NT2/D1 (cell line): Measurements from ENCODE around the gene IQGAP3.

Experiments
- SUZ12 ChIP-seq: IDR thresholded peaks from 2 replicates; pipeline ENCODE4 v1.6.1; 2011; ENCODE audit not compliant: insufficient read length, insufficient read depth; ENCODE audit errors: extremely low read depth
- YY1 ChIP-seq: IDR thresholded peaks from 2 replicates; pipeline ENCODE4 v1.6.1; 2011; ENCODE audit not compliant: insufficient read length, insufficient read depth
- ZNF274 ChIP-seq: IDR thresholded peaks from 2 replicates; pipeline ENCODE4 v1.6.1; 2011; ENCODE audit warnings: mild to moderate bottlenecking, low read depth, low read length

GRCh38 chr1:156488566-156489165 is 83.7 kb downstream of the IQGAP3 start:
- TF ChIP-seq YY1 = no peak
- TF ChIP-seq SUZ12 = no peak
- TF ChIP-seq ZNF274 = no peak
